Erythroblast (primary cell): ENCODE data around the gene CCDC159.

Experiments used
- DNase-seq, 2 experiments: peaks; one replicate each; lab custom pipeline; 2025; lab: John Stamatoyannopoulos, UW
- GATA1 ChIP-seq: IDR thresholded peaks from 2 replicates; pipeline ENCODE4 v1.6.1; 2011; ENCODE audit warnings: low read depth, mild to moderate bottlenecking, control low read depth, low read length, moderate library complexity
- POLR2A ChIP-seq: IDR thresholded peaks from 2 replicates; pipeline ENCODE4 v1.6.1; 2011; ENCODE audit warnings: mild to moderate bottlenecking, low read length

The CCDC159 gene

DNA sequence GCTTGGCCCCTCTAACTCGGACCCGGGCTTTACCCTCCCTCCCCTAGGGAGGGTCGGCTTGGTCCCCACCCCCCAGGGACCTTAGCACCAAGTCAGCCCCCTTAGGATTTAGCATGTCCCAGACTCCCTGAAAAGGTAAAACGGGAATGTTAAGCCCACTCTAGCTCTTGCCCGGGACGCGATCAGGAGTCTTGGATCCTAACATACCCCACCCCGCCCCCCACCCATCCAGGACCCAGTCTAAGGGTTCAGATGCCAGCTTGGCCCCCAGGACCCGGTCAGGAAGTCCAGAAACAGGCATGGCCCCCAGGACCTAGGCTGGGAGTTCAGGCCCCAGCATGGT lies 37.4 kb downstream of the CCDC159 start:
- no peak for DNase-seq
- TF ChIP-seq POLR2A (no peak), GATA1 (no peak)

DNA sequence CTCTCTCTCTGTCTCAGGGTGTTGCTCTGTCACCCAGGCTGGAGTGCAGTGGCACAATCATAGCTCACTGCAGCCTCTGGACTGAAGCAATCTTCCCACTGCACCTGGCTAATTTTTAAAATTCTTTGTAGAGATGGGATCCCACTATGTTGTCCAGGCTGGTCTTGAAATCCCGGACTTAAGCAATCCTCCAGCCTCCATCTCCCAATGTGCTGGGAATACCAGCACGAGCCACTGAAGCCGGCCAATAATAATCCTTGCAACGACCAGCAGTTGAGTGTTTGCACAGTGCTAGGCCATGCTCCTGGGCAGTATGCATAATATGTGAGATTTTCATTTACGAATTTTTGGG lies 38.4 kb downstream of the CCDC159 start:
- peak; percentile 53 to 54 for DNase-seq
- TF ChIP-seq GATA1 (no peak), POLR2A (no peak)

- no peak for DNase-seq
- no peak for TF ChIP-seq POLR2A
- TF ChIP-seq GATA1 = no peak
Measured at GRCh38 chr19:11387162-11388034, 41.1 kb downstream of the CCDC159 start.

GRCh38 chr19:11390359-11390758 lies 44.0 kb downstream of the CCDC159 start:
- DNase-seq = no peak
- no peak for TF ChIP-seq GATA1
- no peak for TF ChIP-seq POLR2A

DNA sequence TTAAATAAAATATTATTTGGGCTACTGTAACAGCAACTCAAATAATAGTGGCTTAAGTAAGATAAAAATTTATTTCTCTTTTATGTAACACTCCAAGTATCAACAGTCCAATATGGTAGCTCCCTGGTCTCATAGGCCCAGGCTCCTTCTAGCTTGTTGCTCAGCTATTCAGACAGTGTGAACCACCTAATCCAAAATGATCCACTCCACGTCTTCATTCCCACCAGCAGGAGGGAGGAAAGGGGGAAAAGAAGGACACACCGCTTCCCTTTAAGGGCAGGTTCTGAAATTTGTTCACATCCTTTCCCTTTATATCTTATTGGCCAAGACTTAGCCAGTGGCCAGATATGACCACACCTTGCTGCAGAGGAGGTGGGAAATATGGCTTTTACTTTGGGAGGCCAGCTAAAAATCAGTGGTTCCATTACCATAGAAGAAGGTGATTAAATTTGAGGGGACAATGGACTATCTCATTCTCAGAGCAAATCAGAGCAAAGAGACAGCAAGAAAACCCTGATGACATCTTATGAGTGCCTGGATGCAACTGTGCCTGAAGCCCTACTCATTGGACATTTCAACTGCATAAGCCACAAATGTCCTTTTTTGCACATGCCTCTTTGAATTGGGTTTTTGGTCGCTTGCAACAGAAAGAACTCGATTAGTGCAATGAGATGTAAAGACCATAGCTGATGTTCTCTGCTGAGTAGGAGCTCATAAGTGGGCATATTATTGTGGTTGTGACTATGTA lies 44.8 kb downstream of the CCDC159 start:
- TF ChIP-seq POLR2A (no peak), GATA1 (no peak)
- no peak for DNase-seq

DNA sequence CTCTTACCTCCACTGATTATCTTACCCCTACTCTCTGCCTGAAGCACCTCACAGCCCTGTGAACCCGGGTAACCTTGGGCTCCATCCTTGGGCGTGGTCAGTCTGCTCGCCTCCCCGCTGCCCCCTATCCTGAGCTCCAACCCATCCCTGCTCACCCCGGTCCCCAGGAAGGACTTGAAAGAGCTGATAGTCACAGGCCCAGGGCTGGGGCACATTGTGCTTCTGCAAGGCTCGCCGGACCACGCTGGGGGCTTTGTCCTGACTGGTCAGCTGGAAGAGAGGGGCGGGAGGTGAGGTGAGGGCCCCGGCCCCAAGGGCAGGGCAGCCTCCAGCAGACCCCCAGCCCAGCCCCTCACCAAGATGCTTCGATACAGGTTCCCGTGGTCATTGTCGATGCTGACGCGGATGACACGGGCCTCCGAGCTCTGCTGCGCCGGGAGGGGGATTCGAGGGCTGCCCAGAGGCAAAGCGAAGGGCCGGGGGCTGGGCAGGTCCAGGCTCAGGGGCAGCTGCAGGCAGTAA lies 50.8 kb downstream of the CCDC159 start:
- DNase-seq = no peak
- TF ChIP-seq GATA1 (no peak), POLR2A (no peak)

GRCh38 chr19:11399667-11400066 lies 53.3 kb downstream of the CCDC159 start:
- DNase-seq = no peak
- TF ChIP-seq POLR2A (no peak), GATA1 (no peak)

DNA sequence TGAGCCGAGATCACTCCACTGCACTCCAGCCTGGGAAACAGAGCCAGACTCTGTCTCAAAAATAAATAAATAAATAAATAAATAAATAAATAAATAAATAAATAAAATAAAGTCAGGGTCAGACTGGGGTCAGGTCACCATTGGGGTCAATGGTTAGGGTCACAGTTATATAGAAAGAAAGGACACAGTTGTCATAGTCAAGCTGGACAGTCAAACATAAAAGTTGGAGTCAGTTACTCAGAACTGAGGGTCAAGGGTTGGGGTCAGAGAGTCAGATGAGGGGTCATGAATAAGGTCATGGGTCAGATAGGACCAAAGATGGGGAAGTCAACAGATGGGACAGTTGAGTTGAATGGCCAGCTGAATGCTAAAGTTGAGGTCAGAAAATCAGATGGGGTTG lies 54.5 kb downstream of the CCDC159 start:
- no peak for TF ChIP-seq POLR2A
- no peak for TF ChIP-seq GATA1
- DNase-seq = no peak

- DNase-seq = no peak
- TF ChIP-seq POLR2A (no peak), GATA1 (no peak)
Measured at GRCh38 chr19:11401808-11402543, 55.7 kb downstream of the CCDC159 start.
